Mucosa of descending colon (tissue), 3 donors: ENCODE measurements around the gene PLA2G12A. TPM values are rescaled to one million over a fixed set of nuclear protein-coding genes. Genes with fewer than 3 reads are reported as not detected.
A peak's percentile ranks its signal among the peaks of the same experiment; 100 is the strongest.

Experiments
- ATAC-seq: fragments of 200-7000 bp; cut with Tn5 transposase; one replicate; pipeline ENCODE4 v1.9.1; 2020; ENCODE audit warnings: mild to moderate bottlenecking, moderate library complexity
- DNase-seq, 3 donors: peaks; one replicate each; pipeline ENCODE4 v3.0.0-alpha.2; 2020
- H3K36me3 ChIP-seq: fragments of 200-600 bp; one replicate; pipeline ENCODE4 v1.8.0; 2021; ENCODE audit warnings: low read depth, mild to moderate bottlenecking
- H3K4me1 ChIP-seq: fragments of 200-600 bp; one replicate; pipeline ENCODE4 v1.8.0; 2021; ENCODE audit warnings: low read depth, mild to moderate bottlenecking
- H3K4me3 ChIP-seq: fragments of 200-600 bp; one replicate; pipeline ENCODE4 v1.8.0; 2021; ENCODE audit warnings: mild to moderate bottlenecking
- H3K9me3 ChIP-seq: fragments of 200-600 bp; one replicate; pipeline ENCODE4 v1.8.0; 2021; ENCODE audit warnings: mild to moderate bottlenecking
- intact Hi-C, 2 donors: fragments of 100-400 bp; cut with DNase I in 1 of 2; cut with micrococcal nuclease in 1 of 2; formaldehyde crosslinking; loops; one replicate each; pipeline versions ENCODE4 v1.11.0 to v1.11.1; 2022; cut with DNase I, micrococcal nuclease
- total RNA-seq, 3 donors: library from RNA; stranded (reverse); fragmentation: NEBNext Ultra II Directional in 2 of 3; extraction: Animal tissue kit (Norgen Biotek cat#: 25700) in 2 of 3; gene quantifications; one replicate each; pipeline versions ENCODE4 v1.2.1 to v1.2.4, GENCODE V29; 2021 to 2023
- TF ChIP-seq, protein P1 (sequence below): fragments of 200-600 bp; IDR thresholded peaks from one replicate; pipeline ENCODE4 v1.8.0; 2022; ENCODE audit warnings: antibody characterized with exemption, mild to moderate bottlenecking
- donor health status: DM: no; HTN: no; CAD: no; lungs with moderate emphysema.
- donor health status: DM: no; HTN: no; CAD: no.
- donor health status: DM: no; HTN: yes; CAD: no.

Gene PLA2G12A
- total RNA-seq, 3 donors from 2014 or later, result 30.9 to 45.3 (median 43.5) TPM

DNA sequence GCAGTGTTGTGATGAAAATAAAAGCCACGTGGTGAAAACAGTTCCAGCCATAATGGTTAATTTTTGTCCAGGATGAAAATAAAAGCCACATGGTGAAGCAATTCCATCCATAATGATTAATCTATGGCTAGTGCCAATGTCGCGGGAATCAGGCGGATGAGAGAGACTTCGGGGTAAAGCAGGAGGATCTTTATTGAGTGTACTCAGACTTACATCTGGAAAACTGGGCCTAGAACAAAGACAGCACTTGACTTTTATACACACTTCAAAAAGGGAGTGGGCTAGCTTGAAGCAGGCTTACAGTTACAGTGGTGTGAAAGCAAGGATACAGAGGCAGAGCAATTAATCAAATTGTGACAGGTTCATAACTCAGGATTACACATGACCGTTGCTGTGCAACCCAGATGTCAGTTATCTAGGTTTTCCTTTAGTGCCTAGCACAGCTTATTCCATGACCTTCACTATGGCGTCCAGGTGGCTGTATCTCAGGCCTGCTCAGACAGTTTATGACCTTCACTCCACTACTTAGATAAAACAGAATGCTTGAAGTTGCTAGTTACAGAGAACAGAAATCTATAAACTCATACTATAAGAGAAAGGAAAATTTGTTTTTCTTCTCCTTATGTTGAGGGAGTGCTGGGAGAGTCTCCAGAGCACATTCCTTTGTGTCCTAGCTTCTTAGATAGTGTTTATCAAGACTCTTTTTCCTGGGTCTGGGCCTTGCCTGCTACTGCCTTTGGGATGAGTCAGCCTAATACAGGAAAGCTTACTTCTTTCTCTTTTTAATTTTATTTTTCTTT is 5.9 kb upstream of the PLA2G12A start:
- no peaks in the 10 kb centered on the region for H3K4me1 ChIP-seq
- no peaks in the 10 kb centered on the region for H3K9me3 ChIP-seq
- TF ChIP-seq, protein P1, sequence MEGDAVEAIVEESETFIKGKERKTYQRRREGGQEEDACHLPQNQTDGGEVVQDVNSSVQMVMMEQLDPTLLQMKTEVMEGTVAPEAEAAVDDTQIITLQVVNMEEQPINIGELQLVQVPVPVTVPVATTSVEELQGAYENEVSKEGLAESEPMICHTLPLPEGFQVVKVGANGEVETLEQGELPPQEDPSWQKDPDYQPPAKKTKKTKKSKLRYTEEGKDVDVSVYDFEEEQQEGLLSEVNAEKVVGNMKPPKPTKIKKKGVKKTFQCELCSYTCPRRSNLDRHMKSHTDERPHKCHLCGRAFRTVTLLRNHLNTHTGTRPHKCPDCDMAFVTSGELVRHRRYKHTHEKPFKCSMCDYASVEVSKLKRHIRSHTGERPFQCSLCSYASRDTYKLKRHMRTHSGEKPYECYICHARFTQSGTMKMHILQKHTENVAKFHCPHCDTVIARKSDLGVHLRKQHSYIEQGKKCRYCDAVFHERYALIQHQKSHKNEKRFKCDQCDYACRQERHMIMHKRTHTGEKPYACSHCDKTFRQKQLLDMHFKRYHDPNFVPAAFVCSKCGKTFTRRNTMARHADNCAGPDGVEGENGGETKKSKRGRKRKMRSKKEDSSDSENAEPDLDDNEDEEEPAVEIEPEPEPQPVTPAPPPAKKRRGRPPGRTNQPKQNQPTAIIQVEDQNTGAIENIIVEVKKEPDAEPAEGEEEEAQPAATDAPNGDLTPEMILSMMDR, result no peak
- intact Hi-C loops, result no loop called here
- ATAC-seq (peak; percentile 92), DNase-seq (peak in 1 of 3 donors; percentile 36)
- no peaks in the 10 kb centered on the region for H3K36me3 ChIP-seq
- H3K4me3 ChIP-seq, result no peak overlapping the region

- ATAC-seq, result no peak
- no peaks in the 10 kb centered on the region for H3K36me3 ChIP-seq
- H3K9me3 ChIP-seq, result no peaks in the 10 kb centered on the region
- no peaks in the 10 kb centered on the region for H3K4me1 ChIP-seq
- TF ChIP-seq, protein P1, result no peak
- DNase-seq, result no peak
- intact Hi-C loops, result no loop called here
- H3K4me3 ChIP-seq, result no peak overlapping the region
Observed at GRCh38 chr4:109733728-109734127, 3.9 kb upstream of the PLA2G12A start.

DNA sequence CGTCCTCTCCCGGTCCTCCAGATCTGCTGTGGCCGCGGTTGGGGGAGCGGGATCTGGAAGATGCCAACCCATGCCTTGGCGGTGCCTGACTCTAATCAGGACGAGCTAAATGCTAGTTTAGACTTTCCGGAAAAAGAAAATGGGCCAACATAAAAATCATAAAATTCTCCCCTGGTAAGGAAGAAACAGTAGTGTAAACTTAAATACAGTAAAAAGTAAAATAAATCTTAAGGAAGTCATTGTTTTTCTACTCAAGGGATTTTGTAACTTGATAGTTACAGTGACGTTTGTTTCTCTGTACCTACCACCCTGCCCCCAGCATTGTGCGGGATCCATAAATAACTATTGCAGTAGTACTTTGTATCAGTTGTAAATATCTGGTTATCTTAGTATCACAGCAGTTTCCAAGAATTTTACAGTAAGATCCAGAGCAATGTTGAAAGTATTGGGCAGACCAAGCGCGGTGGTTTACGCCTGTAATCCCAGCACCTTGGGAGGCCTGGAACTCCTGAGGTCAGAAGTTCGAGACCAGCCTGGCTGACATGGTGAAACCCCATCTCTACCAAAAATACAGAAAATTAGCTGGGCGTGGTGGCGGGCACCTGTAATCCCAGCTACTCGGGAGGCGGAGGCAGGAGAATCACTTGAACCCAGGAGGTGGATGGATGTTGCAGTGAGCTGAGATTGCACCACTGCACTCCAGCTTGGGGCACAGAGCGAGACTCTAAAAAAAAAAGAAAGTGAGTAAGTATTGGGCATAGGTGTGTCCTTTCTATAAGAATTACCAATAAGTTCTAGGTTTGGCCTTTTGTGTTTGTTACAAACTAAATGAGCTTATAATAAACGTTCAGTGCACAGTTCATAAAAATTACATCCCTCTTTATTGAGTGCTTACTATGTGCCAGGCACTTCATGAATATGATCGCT is 1.0 kb upstream of the PLA2G12A start:
- no peak for ATAC-seq
- intact Hi-C loops, result no loop called here

DNA sequence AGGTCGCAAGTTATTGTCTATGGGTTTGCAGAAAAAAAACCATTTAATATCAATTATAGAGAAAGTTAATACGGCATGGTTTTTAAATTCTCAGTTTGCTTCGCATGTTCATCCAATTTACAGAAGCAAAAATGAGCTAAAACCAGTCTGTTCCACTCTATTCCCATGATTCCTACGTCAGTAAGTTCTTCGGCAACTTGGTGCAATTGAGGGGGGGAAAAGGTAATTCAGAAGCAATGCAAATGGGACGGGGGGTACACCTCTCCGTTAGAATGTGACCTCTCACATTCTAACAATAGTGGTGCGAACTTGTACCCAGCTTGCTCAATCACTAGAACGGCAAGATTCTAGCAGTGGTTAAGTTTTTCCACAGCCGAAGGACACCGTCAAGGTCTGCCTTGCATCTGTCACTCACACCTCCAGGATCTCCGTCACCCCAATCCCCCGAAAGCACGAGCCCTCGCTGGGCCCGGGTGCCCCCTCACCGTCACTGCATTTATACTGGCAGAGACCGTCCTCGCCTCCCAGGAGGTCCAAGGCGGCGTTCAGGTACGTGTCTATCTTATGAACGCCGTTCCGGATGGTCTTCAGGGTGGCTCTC is 653 bp downstream of the PLA2G12A start:
- Histone ChIP-seq H3K9me3 (no peaks in the 10 kb centered on the region), H3K4me1 (no peaks in the 10 kb centered on the region), H3K4me3 (peak overlapping the region; percentile 61), H3K36me3 (no peaks in the 10 kb centered on the region)
- ATAC-seq (no peak), DNase-seq (no peak)
- TF ChIP-seq, protein P1, result no peak
- intact Hi-C loops, result no loop called here

More for the DNA sequence above, 1.0 kb upstream of the PLA2G12A start:
- TF ChIP-seq, protein P1, result no peak
- H3K9me3 ChIP-seq, result no peaks in the 10 kb centered on the region
- H3K4me1 ChIP-seq, result no peaks in the 10 kb centered on the region
- no peaks in the 10 kb centered on the region for H3K36me3 ChIP-seq
- peak overlapping the region; percentile 61 for H3K4me3 ChIP-seq
- peak in 1 of 3 donors; percentile 12 for DNase-seq

DNA sequence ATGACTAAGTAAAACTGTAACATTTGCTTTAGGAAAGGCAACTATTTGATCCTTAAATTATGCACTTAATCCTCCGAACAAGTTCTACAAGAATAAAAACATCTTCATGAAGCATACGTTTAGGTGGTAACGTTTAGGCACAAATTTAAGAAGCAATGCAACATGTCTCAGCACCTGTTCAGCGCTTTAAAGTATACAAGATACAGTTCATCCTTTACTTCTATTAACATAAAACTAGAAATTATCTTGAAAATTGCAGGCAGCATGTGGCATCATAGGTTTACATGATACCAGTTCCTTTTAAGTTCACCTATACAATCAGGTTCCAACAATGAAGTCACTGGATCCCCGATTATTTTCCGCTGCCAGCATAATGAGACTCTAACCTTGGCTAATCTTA is 1.5 kb downstream of the PLA2G12A start:
- DNase-seq, result no peak
- intact Hi-C loops, result no loop called here

More for the DNA sequence above, 1.5 kb downstream of the PLA2G12A start:
- H3K4me3 ChIP-seq, result no peak overlapping the region
- TF ChIP-seq, protein P1, result no peak
- no peaks in the 10 kb centered on the region for H3K9me3 ChIP-seq
- H3K36me3 ChIP-seq, result no peaks in the 10 kb centered on the region
- H3K4me1 ChIP-seq, result no peaks in the 10 kb centered on the region
- no peak for ATAC-seq
